ENCODE data around the gene CTNND2.
"Not testable (repeated sequence)": the region's sequence is repeated elsewhere in the genome, so short reads cannot be mapped to it uniquely, and the experiment has no call there.

The CTNND2 gene

GRCh38 chr5:11143456-11144267 is 760.6 kb downstream of the CTNND2 start:
- DNase-seq, result no peak

GRCh38 chr5:11139217-11139865 is 764.9 kb downstream of the CTNND2 start:
- no peak for DNase-seq

GRCh38 chr5:11130131-11130530 is 774.1 kb downstream of the CTNND2 start:
- DNase-seq, result no peak

- DNase-seq, result no peak
Measured at GRCh38 chr5:11128021-11128420, 776.2 kb downstream of the CTNND2 start.

- no peak for DNase-seq
Measured at GRCh38 chr5:11126844-11127243, 777.4 kb downstream of the CTNND2 start.

- no peak for DNase-seq
Measured at GRCh38 chr5:11121885-11122284, 782.4 kb downstream of the CTNND2 start.

- no peak for DNase-seq
Measured at GRCh38 chr5:11110128-11110527, 794.1 kb downstream of the CTNND2 start.

- no peak for DNase-seq
Measured at GRCh38 chr5:11105696-11106095, 798.5 kb downstream of the CTNND2 start.

- no peak for DNase-seq
Measured at GRCh38 chr5:11104651-11105112, 799.6 kb downstream of the CTNND2 start.

GRCh38 chr5:11104210-11104609 is 800.0 kb downstream of the CTNND2 start:
- no peak for DNase-seq

- no peak for DNase-seq
Measured at GRCh38 chr5:11084111-11084510, 820.1 kb downstream of the CTNND2 start.

- no peak for DNase-seq
Measured at GRCh38 chr5:11082404-11082945, 821.8 kb downstream of the CTNND2 start.

- DNase-seq, result no peak
Measured at GRCh38 chr5:11076945-11077613, 827.2 kb downstream of the CTNND2 start.

- DNase-seq, result no peak
Measured at GRCh38 chr5:11075035-11075805, 829.0 kb downstream of the CTNND2 start.

- DNase-seq, result no peak
Measured at GRCh38 chr5:11072568-11072967, 831.7 kb downstream of the CTNND2 start.

- no peak for DNase-seq
Measured at GRCh38 chr5:11072076-11072475, 832.2 kb downstream of the CTNND2 start.

- DNase-seq, result no peak
Measured at GRCh38 chr5:11069041-11069440, 835.2 kb downstream of the CTNND2 start.

GRCh38 chr5:11065723-11066122 is 838.5 kb downstream of the CTNND2 start:
- not testable (repeated sequence) for DNase-seq

GRCh38 chr5:11064763-11065450 is 839.3 kb downstream of the CTNND2 start:
- DNase-seq, result no peak

- DNase-seq, result no peak
Measured at GRCh38 chr5:11062397-11062796, 841.8 kb downstream of the CTNND2 start.

- no peak for DNase-seq
Measured at GRCh38 chr5:11056560-11056959, 847.7 kb downstream of the CTNND2 start.

GRCh38 chr5:11054014-11054413 is 850.2 kb downstream of the CTNND2 start:
- no peak for DNase-seq
